HG03097 (cell line): ENCODE data around the gene NPL.

Experiments
- ATAC-seq: cut with Tn5 transposase; IDR thresholded peaks from one replicate; pipeline ENCODE4 v1.9.1; 2021; ENCODE audit not compliant: unreplicated experiment, low FRiP score

NPL gene

GRCh38 chr1:182789138-182790076, at the start of gene NPL:
Gene NPL, plus strand, starts transcription at chr1:182789773. Its CDS starts 4,599 bp downstream, at chr1:182794372.
- peak; percentile 90 for ATAC-seq

- ATAC-seq = no peak
Measured at GRCh38 chr1:182740120-182740519, 49.5 kb upstream of the NPL start.

- ATAC-seq = no peak
Measured at GRCh38 chr1:182742780-182743179, 46.8 kb upstream of the NPL start.

GRCh38 chr1:182752077-182752988, 37.2 kb upstream of the NPL start:
- ATAC-seq = no peak

- ATAC-seq = no peak
Measured at GRCh38 chr1:182754087-182754486, 35.5 kb upstream of the NPL start.

- ATAC-seq = no peak
Measured at GRCh38 chr1:182754543-182755314, 34.8 kb upstream of the NPL start.

GRCh38 chr1:182755632-182756031, 33.9 kb upstream of the NPL start:
- ATAC-seq = no peak

- no peak for ATAC-seq
Measured at GRCh38 chr1:182756423-182756822, 33.1 kb upstream of the NPL start.

GRCh38 chr1:182761396-182762395, 27.9 kb upstream of the NPL start:
- no peak for ATAC-seq

- ATAC-seq = no peak
Measured at GRCh38 chr1:182762536-182762935, 27.0 kb upstream of the NPL start.

- no peak for ATAC-seq
Measured at GRCh38 chr1:182764029-182764727, 25.4 kb upstream of the NPL start.

GRCh38 chr1:182765391-182765790, 24.2 kb upstream of the NPL start:
- ATAC-seq = no peak

- no peak for ATAC-seq
Measured at GRCh38 chr1:182766050-182766449, 23.5 kb upstream of the NPL start.

GRCh38 chr1:182766881-182767645, 22.5 kb upstream of the NPL start:
- ATAC-seq = no peak

GRCh38 chr1:182768963-182769362, 20.6 kb upstream of the NPL start:
- no peak for ATAC-seq

GRCh38 chr1:182770232-182770631, 19.3 kb upstream of the NPL start:
- ATAC-seq = no peak

GRCh38 chr1:182771187-182771984, 18.2 kb upstream of the NPL start:
- ATAC-seq = no peak
